BJ (cell line): ENCODE data around the gene RMI1. TPM values are rescaled to one million over a fixed set of nuclear protein-coding genes. Genes with fewer than 3 reads are reported as not detected.

ENCODE experiments used
- CTCF ChIA-PET: fragments of 350-600 bp; formaldehyde crosslinking; extraction: SDS; loops from one replicate; lab custom pipeline; 2021; ENCODE audit warnings: antibody characterized with exemption, inconsistent platforms; lab: Yijun Ruan, JAX
- POLR2A ChIA-PET: fragments of 300-600 bp; sonication (Branson Sonifier 250); formaldehyde crosslinking; extraction: SDS; loops from one replicate; lab custom pipeline; 2021; ENCODE audit warnings: antibody characterized with exemption; lab: Charles Lee
- DNase-seq: peaks from one replicate; pipeline ENCODE4 v3.0.0-alpha.2; 2011; ENCODE audit warnings: low read depth
- H3K27me3 ChIP-seq: 2 replicates; pipeline ENCODE4 v1.6.0; 2011; ENCODE audit warnings: low read length; ENCODE audit not compliant: control insufficient read depth, insufficient read depth
- H3K36me3 ChIP-seq: 2 replicates; pipeline ENCODE4 v1.5.1; 2011; ENCODE audit warnings: low read length; ENCODE audit not compliant: control insufficient read depth, insufficient read depth
- H3K4me3 ChIP-seq: 2 replicates; pipeline ENCODE4 v1.5.1; 2011; ENCODE audit warnings: low read depth, mild to moderate bottlenecking, control low read depth, low read length
- polyA plus RNA-seq: library from polyadenylated mRNA; depleted of rRNA; stranded (reverse); fragments of >200 nt; gene quantifications from 2 replicates; pipeline ENCODE4 v1.2.3, GENCODE V29; 2011
- TF ChIP-seq, protein P1 (sequence below): IDR thresholded peaks from 2 replicates; pipeline ENCODE4 v1.5.1; 2011; ENCODE audit warnings: low read depth, mild to moderate bottlenecking, control low read depth, inconsistent platforms, low read length, moderate library complexity; ENCODE audit not compliant: insufficient read depth

Gene RMI1
- polyA plus RNA-seq, 1 experiment, result 0.76 TPM

DNA sequence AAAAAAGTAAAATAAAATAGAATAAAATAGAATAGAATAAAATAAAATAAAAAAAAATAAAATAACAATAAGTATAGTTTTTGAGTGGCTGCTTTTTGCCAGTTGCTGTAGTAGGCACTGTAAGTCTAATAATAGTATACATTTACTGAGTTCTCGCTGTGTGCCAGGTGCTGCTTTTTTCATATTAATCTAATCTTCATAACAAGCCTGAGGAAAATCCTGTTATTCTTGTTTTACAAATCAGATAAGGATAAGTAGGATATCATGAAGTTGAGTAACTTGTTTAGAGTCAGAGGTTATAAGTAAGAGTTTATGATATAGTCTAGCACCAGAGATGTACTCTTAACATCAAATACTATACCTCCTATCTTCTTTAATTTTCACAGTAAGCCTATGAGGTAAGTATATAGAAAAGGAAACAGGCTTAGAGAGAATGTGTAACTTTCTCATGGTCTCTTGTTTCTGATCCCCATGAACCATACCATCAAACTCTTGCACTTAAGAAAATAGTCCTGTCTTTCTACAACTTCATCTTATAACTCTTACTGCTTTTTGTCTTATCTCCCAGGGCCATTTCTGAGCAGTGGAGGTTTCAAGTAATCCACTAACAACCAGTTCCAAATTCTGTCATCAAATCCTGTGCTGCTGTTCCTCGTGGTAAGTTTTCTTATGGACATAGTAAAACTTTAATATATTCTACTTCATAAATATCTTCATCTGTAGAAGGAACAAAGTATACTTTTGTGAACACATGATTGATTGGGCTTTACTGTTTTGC is 18.7 kb downstream of the RMI1 start:
- Histone ChIP-seq H3K36me3 (no peaks in the 10 kb centered on the region), H3K4me3 (no peak overlapping the region), H3K27me3 (no peaks in the 10 kb centered on the region)
- TF ChIP-seq, protein P1, sequence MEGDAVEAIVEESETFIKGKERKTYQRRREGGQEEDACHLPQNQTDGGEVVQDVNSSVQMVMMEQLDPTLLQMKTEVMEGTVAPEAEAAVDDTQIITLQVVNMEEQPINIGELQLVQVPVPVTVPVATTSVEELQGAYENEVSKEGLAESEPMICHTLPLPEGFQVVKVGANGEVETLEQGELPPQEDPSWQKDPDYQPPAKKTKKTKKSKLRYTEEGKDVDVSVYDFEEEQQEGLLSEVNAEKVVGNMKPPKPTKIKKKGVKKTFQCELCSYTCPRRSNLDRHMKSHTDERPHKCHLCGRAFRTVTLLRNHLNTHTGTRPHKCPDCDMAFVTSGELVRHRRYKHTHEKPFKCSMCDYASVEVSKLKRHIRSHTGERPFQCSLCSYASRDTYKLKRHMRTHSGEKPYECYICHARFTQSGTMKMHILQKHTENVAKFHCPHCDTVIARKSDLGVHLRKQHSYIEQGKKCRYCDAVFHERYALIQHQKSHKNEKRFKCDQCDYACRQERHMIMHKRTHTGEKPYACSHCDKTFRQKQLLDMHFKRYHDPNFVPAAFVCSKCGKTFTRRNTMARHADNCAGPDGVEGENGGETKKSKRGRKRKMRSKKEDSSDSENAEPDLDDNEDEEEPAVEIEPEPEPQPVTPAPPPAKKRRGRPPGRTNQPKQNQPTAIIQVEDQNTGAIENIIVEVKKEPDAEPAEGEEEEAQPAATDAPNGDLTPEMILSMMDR, result no peak
- no peak for DNase-seq
- POLR2A ChIA-PET, result no interaction called here
- CTCF ChIA-PET, result no interaction called here

DNA sequence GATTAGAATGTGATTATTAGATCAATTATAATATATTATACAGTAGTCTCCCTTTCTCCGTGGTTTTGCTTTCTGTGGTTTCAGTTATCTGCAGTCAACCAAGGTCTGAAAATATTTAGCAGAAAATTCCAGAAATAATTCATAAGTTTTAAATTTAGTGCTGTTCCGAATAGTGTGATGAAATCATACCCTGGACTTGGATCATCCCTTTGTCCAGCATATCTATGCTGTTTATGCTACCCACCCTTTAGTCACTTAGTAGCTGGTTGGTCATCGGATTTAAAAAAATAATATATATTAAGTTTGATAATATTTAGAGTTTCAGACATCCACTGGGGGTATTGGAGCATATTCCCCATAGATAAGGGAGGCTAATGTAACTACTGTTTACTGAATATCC is 19.6 kb downstream of the RMI1 start:
- H3K36me3 ChIP-seq, result no peaks in the 10 kb centered on the region
- TF ChIP-seq, protein P1, result no peak
- no peak overlapping the region for H3K4me3 ChIP-seq
- H3K27me3 ChIP-seq, result no peaks in the 10 kb centered on the region
- ChIA-PET CTCF (interaction anchor here (1.1 kb wide), 1 partner anchor 261 kb away, joined by 3 read pairs; no protein-coding TSS in a partner anchor), POLR2A (no interaction called here)
- no peak for DNase-seq

DNA sequence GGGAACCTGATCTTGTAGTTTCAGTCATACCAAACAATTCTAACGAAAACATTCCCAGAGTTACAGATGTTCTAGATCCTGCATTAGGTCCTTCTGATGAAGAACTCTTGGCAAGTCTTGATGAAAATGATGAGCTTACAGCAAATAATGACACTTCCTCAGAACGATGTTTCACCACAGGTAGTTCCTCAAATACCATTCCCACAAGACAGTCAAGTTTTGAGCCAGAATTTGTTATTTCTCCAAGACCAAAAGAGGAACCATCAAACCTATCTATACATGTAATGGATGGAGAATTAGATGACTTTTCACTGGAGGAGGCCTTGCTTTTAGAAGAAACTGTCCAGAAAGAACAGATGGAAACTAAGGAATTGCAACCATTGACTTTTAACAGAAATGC is 21.0 kb downstream of the RMI1 start:
- TF ChIP-seq, protein P1, result no peak
- no peak overlapping the region for H3K4me3 ChIP-seq
- ChIA-PET POLR2A (no interaction called here), CTCF (no interaction called here)
- H3K27me3 ChIP-seq, result no peaks in the 10 kb centered on the region
- DNase-seq, result no peak
- no peaks in the 10 kb centered on the region for H3K36me3 ChIP-seq

DNA sequence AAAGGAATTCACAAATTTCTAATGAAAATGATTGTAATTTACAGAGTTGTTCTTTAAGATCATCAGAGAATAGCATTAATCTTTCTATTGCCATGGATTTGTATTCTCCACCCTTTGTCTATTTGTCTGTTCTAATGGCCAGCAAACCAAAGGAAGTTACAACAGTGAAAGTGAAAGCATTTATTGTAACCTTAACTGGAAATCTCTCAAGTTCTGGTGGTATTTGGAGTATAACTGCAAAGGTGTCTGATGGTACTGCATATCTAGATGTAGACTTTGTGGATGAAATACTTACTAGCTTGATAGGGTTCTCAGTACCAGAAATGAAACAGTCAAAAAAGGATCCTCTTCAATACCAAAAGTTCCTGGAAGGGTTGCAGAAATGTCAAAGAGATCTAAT is 21.7 kb downstream of the RMI1 start:
- TF ChIP-seq, protein P1, result no peak
- H3K4me3 ChIP-seq, result no peak overlapping the region
- H3K36me3 ChIP-seq, result no peaks in the 10 kb centered on the region
- DNase-seq, result no peak
- CTCF ChIA-PET, result interaction anchor here (1.1 kb wide), 1 partner anchor 259 kb away, joined by 4 read pairs; no protein-coding TSS in a partner anchor
- H3K27me3 ChIP-seq, result no peaks in the 10 kb centered on the region
- POLR2A ChIA-PET, result no interaction called here

DNA sequence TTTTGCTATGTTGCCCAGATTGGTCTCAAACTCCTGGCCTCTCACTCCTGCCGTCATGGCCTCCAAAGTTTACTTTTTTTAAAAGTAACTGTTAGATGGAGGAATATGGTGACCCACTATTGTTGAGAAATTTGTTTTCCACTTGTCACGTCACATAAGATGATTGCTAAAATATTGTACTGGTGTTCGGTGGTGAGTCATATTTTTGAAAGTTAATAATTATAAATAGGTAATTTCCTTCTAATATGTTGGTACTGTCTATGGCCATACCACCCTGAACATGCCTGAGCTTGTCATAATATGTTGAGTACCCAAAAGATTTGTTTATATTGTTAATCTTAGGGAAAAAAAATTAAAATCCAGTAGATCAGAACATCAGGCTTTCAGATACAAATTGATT is 22.6 kb downstream of the RMI1 start:
- ChIA-PET POLR2A (no interaction called here), CTCF (interaction anchor here (1.1 kb wide), 1 partner anchor 258 kb away, joined by 4 read pairs; no protein-coding TSS in a partner anchor)
- Histone ChIP-seq H3K36me3 (no peaks in the 10 kb centered on the region), H3K27me3 (no peaks in the 10 kb centered on the region), H3K4me3 (no peak overlapping the region)
- no peak for DNase-seq
- TF ChIP-seq, protein P1, result no peak
